Measurements from ENCODE around the gene WAC.
"Not testable (repeated sequence)": the region's sequence is repeated elsewhere in the genome, so short reads cannot be mapped to it uniquely, and the experiment has no call there.

The WAC gene, protein sequence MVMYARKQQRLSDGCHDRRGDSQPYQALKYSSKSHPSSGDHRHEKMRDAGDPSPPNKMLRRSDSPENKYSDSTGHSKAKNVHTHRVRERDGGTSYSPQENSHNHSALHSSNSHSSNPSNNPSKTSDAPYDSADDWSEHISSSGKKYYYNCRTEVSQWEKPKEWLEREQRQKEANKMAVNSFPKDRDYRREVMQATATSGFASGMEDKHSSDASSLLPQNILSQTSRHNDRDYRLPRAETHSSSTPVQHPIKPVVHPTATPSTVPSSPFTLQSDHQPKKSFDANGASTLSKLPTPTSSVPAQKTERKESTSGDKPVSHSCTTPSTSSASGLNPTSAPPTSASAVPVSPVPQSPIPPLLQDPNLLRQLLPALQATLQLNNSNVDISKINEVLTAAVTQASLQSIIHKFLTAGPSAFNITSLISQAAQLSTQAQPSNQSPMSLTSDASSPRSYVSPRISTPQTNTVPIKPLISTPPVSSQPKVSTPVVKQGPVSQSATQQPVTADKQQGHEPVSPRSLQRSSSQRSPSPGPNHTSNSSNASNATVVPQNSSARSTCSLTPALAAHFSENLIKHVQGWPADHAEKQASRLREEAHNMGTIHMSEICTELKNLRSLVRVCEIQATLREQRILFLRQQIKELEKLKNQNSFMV

DNA sequence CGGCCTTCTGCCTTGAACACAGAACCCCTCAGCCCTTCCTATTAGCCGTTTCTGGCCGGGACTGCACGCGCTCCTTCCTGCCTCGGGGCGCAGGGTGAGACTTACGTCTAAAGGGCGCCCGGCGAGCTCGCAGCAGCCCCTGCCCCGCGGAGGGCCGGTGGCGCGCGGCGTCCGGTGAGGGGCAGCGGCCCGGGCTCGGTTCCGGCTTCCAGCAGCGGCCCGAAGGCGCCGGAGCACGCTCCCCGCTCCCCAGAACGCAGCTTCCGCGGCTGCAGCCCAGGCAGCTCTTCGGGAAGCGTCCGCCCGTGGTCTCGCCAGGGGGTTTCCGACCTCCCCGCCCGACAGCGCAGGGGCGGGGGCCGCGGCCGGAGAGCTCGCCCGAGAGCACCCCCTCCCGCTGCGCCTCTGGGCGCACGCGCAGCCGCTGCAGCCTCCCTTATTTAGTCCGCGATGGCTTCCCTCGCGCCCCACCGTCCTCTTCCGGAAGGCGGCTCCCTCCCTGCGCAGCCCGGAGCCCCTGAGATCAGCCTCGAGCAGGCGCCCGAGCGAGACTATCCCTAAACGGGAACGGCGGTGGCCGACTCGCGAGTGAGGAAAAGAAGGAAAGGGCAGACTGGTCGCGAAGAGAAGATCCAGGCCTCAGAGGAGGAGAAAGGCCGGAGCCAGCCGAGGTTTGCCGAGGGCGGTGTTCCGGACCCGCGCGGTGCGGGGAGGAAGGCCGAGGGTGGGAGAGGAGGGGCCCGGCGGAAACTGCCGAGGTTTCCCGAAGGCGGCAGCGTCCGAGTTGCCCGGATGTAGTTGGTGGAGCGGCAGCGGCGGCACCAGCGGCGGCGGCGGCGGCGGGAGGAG, at the start of gene WAC:
Gene WAC (plus strand): TSS at position 782 of the 849 bp plus-strand sequence. CDS start 462 bp downstream, outside the sequence.
- peaks cover 33% of the 10 kb centered on the region for H3K36me3 Mint-ChIP-seq
- H3K27ac Mint-ChIP-seq = peak within 1 kb of the TSS; percentile 100
- H3K9me3 Mint-ChIP-seq = no peaks in the 10 kb centered on the region
- H3K4me1 Mint-ChIP-seq = peaks cover 66% of the 10 kb centered on the region
- H3K27me3 Mint-ChIP-seq = no peaks in the 10 kb centered on the region
- H3K4me3 Mint-ChIP-seq = peak within 1 kb of the TSS; percentile 95

DNA sequence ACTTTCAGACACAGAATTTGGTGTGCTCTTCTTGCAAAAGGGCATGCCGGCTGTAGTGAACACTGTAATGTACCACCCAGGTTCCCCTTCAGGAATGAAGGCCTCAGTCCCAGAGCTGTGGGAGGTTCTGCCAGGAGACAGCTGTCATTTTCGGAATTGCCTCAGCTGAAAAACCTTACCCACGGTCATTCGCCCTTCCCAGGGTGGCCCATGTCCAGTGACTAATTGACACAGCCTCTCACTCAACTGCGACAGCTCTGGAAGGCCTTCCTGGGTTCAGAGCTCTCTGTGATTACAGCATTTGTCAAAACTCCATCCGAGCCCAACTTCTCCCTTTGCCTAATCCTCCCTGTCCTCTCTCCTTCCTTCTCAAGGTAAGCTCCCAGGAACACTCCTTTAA, 43.7 kb upstream of the WAC start:
- Mint-ChIP-seq H3K36me3 (no peaks in the 10 kb centered on the region), H3K27ac (no peak overlapping the region), H3K4me3 (no peak overlapping the region), H3K9me3 (no peaks in the 10 kb centered on the region), H3K4me1 (peaks cover 8% of the 10 kb centered on the region), H3K27me3 (peaks cover 4% of the 10 kb centered on the region)

DNA sequence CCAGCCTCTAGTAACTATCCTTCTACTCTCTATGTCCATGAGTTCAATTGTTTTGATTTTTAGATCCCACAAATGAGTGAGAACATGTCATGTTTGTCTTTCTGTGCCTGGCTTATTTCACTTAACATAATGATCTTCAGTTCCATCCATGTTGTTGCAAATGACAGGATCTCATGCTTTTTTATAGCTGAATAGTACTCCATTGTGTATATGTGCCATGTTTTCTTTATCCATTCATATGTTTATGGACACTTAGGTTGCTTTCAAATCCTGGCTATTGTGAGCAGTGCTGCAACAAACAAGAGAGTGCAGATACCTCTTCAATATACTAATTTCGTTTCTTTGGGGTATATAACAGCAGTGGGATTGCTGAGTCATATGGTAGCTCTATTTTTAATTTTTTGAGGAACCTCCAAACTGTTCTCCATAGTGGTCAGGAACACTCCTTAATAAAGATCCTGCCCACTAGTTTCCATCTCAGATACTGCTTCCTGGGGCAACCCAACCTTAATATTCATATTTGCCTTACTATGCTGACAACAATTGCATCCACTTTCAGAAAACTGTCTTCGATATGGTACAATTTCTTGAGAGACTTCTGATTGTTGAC, 42.6 kb upstream of the WAC start:
- H3K4me3 Mint-ChIP-seq, H3K4me1 Mint-ChIP-seq, H3K9me3 Mint-ChIP-seq, H3K27me3 Mint-ChIP-seq, H3K36me3 Mint-ChIP-seq, H3K27ac Mint-ChIP-seq: not testable (repeated sequence)

DNA sequence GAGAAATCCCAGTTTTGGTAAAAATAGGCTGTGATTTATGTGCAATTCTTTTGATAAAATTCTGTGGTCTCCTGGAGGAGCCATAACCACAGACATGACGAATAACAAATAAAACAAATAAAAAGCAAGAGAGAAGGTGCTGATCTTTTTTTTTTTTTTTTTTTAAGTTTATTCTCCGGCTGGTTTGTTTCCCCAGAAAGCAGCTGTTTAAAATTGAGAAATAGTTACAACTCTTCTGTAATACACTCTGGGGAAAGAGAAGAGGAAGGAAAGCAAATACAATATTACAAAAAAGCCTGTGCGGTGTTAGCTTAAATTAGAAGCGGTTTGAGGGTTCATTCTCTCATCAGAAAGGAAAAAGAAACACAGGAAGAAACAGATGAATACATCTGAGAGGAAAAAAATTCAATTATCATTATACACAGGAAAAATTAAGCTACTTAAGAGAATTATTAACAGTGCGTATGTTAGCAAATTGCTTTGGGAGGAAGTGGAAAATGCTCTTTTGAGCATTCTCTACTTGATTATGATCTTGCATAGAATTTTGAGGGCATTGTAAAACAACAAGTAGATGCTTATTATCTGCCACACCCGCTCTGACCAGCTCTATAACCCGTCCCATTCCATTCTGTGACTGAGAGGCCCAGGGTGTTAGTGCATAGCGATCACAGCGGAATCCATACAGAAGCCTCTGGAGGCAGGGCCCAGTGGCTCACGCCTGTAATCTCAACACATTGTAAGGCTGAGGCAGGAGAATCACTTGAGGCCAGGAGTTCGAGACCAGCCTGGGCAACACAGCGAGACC, 40.6 kb upstream of the WAC start:
- Mint-ChIP-seq H3K36me3 (no peaks in the 10 kb centered on the region), H3K9me3 (no peaks in the 10 kb centered on the region), H3K27me3 (peaks cover 4% of the 10 kb centered on the region), H3K4me1 (peaks cover under 1% of the 10 kb centered on the region), H3K27ac (no peak overlapping the region), H3K4me3 (no peak overlapping the region)

DNA sequence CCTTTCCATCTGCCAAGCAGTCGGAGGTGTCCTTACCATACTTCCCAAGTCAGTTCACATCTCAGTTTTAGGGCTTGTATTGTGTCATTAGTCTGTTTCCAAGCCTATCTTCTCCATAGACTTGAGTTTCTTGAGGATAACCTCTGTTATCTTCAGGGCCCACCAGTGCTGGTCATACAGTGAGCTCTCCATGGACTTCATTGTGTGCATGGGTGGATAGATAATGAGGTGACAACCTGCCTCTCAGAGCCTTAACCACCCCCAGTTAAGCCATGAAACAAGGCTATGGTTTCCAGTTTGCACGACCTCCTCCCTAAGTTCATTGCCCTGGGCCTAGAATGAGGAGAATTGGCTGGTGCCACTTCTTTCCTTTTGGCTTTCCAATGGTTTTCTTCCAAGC, 38.5 kb upstream of the WAC start:
- no peaks in the 10 kb centered on the region for H3K4me1 Mint-ChIP-seq
- H3K27me3 Mint-ChIP-seq = peaks cover 4% of the 10 kb centered on the region
- H3K36me3 Mint-ChIP-seq = no peaks in the 10 kb centered on the region
- no peak overlapping the region for H3K4me3 Mint-ChIP-seq
- no peaks in the 10 kb centered on the region for H3K9me3 Mint-ChIP-seq
- H3K27ac Mint-ChIP-seq = no peak overlapping the region

DNA sequence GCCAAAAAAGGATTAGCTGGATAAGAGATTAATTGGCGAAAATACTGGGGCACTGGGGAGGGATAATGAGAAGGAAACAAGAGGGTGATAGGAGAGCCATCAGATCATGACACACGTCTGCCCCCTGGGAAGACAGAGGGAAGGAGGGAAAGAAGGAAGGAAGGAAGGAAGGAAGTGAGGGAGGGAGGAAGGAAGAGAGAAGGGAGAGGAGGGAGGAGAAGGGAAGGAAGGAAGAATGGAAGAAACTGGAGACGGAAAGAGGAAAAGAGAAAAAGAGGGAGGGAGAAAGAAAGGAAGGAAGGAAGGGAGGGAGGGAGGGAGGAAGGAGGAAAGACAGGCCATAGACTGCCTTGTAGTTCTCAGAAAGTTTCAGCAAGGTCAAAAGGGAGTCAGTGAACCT, 37.8 kb upstream of the WAC start:
- Mint-ChIP-seq H3K36me3 (no peaks in the 10 kb centered on the region), H3K4me1 (no peaks in the 10 kb centered on the region), H3K27ac (no peak overlapping the region), H3K9me3 (no peaks in the 10 kb centered on the region), H3K27me3 (peaks cover 4% of the 10 kb centered on the region), H3K4me3 (no peak overlapping the region)

GRCh38 chr10:28496017-28496416, 36.9 kb upstream of the WAC start:
- H3K4me3 Mint-ChIP-seq = no peak overlapping the region
- H3K27ac Mint-ChIP-seq = no peak overlapping the region
- peaks cover 4% of the 10 kb centered on the region for H3K27me3 Mint-ChIP-seq

DNA sequence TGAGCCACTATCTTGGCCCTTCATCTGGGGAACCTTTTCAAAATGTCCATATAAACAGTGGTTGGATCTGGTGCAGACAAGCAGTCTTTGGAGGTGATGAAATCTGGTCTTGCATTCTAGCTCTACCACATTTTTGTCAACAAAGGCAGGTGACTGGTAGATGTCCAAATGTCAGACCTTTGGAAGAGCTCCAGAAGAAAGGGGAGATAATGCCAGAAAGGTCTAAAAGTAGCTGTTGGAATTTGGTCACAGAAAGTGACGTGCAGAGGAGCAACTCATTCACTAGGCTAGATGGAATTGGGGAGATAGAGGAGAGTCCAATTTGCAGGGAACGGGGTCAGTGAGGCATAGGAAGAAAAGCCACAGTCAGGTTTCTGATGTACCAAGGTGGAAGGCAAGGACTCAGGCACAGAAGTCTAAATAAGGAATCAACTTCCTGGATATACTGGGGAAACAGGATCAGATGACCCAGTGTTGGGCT, 36.4 kb upstream of the WAC start:
- no peaks in the 10 kb centered on the region for H3K4me1 Mint-ChIP-seq

More at GRCh38 chr10:28496017-28496416, 36.9 kb upstream of the WAC start:
- Mint-ChIP-seq H3K9me3 (no peaks in the 10 kb centered on the region), H3K4me1 (no peaks in the 10 kb centered on the region), H3K36me3 (peaks cover 1% of the 10 kb centered on the region)

DNA sequence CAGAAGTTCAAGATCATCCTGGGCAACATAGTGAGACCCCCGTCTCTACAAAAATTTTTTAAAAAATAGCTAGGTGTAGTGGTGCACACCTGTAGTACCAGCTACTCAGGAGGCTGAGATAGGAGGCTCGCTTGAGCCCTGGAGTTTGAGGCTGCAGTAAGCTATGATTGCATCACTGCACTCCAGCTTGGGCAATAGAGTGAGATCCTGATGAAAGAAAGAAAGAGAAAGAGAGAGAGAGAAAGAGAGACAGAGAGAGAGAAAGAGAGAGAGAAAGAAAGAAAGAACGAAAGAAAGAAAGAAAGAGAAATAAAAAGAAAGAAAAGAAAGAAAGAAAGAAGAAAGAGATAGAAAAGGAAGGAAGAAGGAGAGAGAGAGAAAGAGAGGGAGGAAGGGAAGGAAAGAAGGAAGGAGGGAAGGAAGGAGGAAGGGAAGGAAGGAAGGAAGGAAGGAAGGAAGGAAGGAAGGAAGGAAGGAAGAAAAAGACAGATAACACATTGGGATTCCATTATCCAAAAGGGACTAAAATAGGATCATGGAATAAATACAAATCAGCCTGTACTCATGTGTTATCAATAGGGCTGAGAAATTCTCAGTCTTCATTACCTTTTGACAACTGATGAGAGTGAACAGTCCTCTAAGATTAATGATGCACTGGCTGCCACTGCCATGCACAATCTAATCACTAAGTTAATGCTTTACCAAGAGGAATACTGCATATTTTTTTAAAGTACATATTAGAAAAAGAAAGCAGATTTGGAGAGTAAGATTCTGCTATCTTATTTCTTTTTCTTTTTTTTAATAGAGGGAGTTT, 35.4 kb upstream of the WAC start:
- Mint-ChIP-seq H3K4me1 (no peaks in the 10 kb centered on the region), H3K4me3 (no peak overlapping the region), H3K27ac (no peak overlapping the region), H3K9me3 (no peaks in the 10 kb centered on the region), H3K36me3 (peaks cover 1% of the 10 kb centered on the region), H3K27me3 (no peaks in the 10 kb centered on the region)

More for the DNA sequence above, 36.4 kb upstream of the WAC start:
- Mint-ChIP-seq H3K27me3 (peaks cover 2% of the 10 kb centered on the region), H3K36me3 (peaks cover 1% of the 10 kb centered on the region), H3K27ac (no peak overlapping the region), H3K4me3 (no peak overlapping the region), H3K9me3 (no peaks in the 10 kb centered on the region)

DNA sequence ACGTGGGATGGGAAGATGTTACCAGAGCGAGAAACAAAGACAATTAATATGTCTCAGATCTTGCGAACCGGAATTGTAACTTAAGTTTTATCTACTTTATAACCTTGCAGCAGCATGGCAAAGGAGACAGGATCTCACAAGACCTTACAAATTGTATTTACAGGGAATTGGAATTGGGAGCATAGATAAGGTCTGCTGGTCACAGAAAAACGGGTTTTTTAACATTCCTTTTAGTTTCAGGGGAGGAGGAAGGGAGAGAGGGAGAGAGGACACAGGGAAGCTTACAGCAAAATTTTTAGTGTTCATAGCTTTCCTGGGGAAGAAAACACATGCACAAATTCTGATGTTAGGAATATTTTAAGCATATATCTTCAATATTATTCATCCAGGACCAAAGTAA, 32.7 kb upstream of the WAC start:
- not testable (repeated sequence) for H3K9me3 Mint-ChIP-seq, H3K36me3 Mint-ChIP-seq, H3K27me3 Mint-ChIP-seq, H3K4me1 Mint-ChIP-seq, H3K27ac Mint-ChIP-seq, H3K4me3 Mint-ChIP-seq

GRCh38 chr10:28503114-28503513, 29.8 kb upstream of the WAC start:
- Mint-ChIP-seq H3K4me3 (no peak overlapping the region), H3K9me3 (no peaks in the 10 kb centered on the region), H3K27ac (no peak overlapping the region), H3K4me1 (no peaks in the 10 kb centered on the region), H3K36me3 (peaks cover 1% of the 10 kb centered on the region), H3K27me3 (no peaks in the 10 kb centered on the region)

DNA sequence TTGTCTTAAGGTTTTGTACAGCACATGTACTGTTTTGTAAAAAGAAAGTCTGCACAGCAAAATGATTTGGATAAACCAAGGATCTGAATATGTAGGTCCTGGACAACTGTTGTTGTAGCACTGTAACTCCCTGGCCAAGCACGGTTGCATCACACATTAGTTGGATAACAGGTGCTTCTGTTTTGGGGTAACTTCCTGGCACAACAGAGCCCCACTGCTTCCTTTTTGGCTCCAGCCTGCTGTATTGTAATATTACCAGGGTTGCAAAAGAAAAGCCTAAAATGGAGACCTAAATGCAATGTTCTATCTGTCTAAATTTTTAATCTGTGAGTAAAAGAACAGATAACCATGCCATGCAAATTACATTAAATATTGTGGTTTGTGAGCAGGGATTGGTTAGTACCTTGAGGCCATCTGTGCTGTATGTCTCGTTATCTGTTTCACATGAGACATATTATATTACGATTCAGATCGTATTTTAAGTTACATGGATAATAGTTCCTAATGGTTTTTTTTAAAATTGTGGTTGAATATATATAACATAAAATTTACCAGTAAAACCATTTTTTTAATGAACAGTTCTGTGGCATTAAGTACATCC, 27.5 kb upstream of the WAC start:
- no peaks in the 10 kb centered on the region for H3K27me3 Mint-ChIP-seq
- no peak overlapping the region for H3K27ac Mint-ChIP-seq
- H3K9me3 Mint-ChIP-seq = no peaks in the 10 kb centered on the region

GRCh38 chr10:28508304-28508925, 24.5 kb upstream of the WAC start:
- Mint-ChIP-seq H3K27ac (no peak overlapping the region), H3K27me3 (no peaks in the 10 kb centered on the region), H3K36me3 (no peaks in the 10 kb centered on the region), H3K9me3 (no peaks in the 10 kb centered on the region), H3K4me1 (no peaks in the 10 kb centered on the region), H3K4me3 (no peak overlapping the region)

More for the DNA sequence above, 27.5 kb upstream of the WAC start:
- no peak overlapping the region for H3K4me3 Mint-ChIP-seq
- no peaks in the 10 kb centered on the region for H3K4me1 Mint-ChIP-seq
- no peaks in the 10 kb centered on the region for H3K36me3 Mint-ChIP-seq

All from activated naive CD4-positive, alpha-beta T cell treated with anti-CD3 and anti-CD28 coated beads, Interleukin-2, amount 50 U/mL, for 24 hours (primary cell).